HG02759 (cell line): ENCODE measurements around the gene NSL1.
"Not testable (repeated sequence)": the region's sequence is repeated elsewhere in the genome, so short reads cannot be mapped to it uniquely, and the experiment has no call there.

ENCODE experiments used
- ATAC-seq: cut with Tn5 transposase; IDR thresholded peaks from one replicate; pipeline ENCODE4 v1.9.1; 2021; ENCODE audit warnings: mild to moderate bottlenecking, moderate library complexity; ENCODE audit not compliant: unreplicated experiment

The NSL1 gene

DNA sequence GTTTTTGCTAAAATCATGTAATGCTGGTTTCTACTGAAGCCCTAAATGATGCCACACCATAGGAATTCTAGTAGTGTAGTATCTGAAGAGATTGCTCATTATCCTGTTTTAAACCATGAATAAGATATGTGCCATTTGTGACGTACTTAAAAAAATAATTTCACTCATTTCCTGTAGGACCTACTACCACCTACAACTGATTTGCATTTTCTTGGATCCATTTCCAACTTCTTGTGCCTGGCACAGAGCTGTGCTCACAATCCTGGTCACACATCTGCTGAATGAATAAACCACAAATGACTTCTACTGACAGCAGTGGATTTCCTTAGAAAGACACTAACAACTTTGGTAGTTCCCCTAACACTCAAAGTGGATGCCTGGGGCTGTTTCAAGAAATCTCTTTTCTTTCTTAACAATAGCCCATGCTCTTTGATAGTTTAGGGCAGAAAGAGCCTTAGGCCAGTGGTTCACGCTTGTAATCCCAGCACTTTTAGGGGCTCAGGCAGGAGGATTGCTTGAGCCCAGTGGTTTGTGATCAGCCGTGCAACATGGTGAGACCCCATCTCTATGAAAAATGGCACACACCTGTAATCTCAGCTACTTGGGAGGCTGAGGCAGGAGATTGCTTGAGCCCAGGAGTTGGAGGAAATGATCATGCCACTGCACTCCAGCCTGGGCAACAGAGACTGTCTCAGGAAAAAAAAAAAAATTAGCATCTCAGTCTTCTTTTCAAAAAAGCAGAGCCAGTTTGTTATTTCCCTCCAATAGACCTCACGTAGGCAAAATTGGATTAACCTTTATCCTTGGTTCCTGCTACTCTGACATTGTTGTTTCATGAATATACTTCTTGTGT is 78.9 kb downstream of the NSL1 start:
- ATAC-seq: no peak

DNA sequence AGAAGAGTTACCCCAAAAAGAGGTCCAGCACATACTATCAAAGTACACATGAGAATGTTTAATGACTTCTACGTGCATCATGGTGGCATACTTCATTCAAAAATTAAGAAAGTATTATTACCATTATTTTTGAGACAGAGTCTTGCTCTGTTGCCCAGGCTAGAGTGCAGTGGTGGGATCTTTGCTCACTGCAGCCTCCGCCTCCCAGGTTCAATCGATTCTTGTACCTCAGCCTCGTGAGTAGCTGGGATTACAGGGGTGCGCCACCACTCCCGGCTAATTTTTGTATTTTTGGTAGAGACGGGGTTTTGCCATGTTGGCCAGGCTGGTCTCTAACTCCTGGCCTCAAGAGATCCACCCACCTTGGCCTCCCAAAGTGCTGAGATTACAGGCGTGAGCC is 79.6 kb downstream of the NSL1 start:
- ATAC-seq: not testable (repeated sequence)

DNA sequence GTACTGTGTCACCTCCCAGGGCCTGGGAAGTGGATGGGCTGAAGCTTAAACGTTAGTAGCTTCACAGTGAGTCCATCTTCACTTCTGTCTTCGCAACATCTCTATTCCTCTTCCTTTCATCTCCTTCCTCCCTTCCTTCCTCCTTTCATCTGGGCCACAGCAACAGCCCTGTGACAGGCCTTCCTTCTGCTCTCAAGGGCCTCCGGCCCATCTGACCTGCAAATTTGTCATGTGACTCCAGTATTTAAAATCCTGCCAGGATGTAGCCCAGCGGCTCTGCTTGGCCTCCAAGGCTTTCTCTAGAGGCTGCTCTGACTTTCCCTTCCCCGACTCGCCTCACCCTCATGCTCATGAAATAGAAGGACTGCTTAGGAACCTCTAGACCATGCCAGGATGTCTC is 81.0 kb downstream of the NSL1 start:
- no peak for ATAC-seq

DNA sequence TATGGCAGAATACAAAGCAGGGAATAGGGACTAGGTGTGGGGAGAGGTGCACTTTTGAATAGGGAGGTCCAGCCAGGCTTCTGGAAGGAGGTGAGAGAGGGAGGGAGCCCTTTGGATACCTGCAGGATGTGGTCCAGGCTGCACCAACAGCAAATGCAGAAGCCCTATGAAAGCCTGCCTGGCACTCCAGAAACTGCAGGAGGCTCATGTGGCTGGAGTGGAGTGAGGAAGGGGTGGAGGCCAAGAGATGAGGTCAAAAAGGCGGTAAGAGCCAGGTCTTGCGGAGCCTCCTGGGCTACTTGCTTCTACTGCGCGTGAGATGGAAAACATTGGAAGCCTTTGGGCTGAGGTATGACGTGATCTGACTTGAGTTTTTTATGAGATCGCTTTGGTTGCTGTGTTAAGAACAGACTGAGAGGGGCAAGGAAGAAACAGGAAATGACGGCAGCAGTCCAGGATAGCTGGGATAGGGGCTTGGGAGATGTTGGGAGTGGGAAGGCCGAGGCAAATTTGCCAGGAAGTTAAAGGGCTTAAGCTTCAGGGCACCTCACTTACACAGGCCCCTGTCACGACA is 87.5 kb downstream of the NSL1 start:
- no peak for ATAC-seq

DNA sequence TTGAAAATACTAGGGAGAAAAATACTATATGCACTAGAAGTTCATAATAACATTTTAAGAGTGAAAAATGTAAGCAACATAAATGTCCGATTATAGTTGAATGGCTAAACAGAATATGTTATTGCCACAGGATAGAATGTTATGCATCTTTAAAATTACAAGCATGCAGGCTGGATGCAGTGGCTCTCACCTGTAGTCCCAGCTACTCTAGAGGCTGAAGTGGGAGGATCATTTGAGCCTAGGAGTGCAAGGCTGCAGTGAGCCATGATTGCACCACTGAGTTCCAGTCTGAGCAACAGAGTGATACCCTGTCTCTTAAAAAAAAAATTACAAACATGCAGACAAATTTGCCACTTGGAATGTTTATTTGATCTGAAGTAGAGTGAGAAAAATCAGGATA is 88.9 kb downstream of the NSL1 start:
- no peak for ATAC-seq

DNA sequence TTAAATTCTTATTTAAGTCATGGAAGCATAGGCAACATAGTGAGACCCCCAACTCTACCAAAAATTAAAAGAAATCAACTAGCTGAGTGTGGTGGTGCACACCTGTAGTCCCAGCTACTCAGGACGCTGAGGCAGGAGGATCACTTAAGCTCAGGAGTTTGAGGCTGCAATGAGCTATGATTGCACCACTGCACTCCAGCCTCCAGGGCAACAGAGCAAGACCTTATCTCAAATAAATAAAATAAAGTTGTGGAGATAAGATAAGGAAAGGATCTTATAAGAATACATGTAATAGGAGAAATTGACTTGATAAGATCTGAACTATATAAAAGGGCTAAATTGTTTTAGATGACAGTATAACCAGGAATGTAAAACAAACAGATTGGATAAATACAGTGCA is 89.7 kb downstream of the NSL1 start:
- no peak for ATAC-seq

DNA sequence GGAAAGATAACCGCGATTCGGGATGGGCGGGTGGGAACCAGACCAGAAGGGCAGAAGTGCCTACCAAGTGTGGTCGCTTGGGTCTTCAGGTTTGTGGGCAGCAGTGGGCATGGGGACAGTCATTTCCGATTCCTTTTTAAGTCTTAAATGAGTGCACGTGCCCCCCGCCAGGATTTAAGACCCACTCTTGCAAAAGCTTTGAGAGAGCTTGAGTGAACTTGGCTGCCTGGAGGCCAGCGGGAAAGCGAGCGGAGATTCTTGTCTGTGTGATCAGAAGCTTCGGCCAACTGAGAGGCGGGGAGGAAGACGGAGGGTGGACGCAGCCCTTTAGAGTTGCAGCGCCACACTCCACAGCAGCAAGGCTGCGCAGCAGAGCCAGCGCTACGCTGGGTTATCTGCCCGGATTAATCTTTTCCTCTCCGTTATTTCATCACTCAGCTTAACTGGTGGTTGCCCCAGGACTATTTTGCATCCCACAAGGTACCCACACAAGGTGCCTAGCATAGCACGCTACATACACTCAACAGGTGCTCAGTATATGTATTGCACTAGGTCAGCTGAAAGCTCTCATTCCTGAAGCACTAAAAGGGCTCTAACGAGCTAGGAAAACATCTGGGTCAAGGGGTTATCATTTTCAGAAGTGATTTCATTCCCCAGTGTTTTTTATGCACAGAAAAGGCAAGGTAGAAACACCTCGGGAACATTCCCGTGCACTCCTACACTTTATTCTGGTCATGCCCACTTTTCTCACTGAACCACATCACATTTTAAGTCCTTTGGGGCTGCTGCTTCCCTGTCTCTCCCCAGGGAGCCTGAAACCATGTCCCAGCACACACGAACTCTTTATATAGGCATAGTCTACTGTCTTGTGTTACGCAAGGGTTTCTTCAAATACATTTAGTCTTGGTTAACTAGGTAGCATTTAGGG is 90.4 kb downstream of the NSL1 start:
- peak; percentile 32 for ATAC-seq

DNA sequence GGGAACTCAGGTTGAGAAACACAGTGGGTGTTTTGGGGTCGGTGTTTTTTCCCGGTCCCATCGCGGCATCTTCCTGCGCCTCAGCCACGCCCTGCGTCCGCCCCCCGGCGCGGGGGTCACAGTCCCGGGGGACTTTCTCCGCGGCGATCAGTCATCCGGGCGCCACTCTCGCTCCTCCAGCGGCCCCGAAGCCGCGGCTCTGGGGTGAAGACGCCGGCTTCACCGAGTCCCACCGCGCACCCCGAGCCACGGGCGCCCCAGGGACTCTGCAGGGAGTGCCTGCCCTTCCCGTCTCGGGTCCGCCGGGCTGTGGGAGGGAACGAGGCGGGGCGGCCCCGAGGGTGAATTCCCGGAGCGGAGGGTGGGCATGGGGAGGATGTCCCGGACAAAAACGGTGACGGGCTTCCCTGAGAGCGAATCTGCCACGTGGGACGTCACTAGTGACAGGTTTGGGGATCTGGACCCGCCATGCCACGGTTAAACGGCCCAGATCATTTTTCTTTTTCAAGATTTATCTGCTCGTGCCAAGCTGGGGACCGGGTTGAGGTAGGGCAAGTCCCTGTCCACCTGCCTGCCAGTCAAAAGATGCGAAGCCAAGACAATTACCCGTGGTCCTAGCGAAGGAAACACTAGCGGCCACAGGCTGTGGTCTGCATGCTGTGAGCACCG is 91.2 kb downstream of the NSL1 start:
- ATAC-seq: peak; percentile 41

DNA sequence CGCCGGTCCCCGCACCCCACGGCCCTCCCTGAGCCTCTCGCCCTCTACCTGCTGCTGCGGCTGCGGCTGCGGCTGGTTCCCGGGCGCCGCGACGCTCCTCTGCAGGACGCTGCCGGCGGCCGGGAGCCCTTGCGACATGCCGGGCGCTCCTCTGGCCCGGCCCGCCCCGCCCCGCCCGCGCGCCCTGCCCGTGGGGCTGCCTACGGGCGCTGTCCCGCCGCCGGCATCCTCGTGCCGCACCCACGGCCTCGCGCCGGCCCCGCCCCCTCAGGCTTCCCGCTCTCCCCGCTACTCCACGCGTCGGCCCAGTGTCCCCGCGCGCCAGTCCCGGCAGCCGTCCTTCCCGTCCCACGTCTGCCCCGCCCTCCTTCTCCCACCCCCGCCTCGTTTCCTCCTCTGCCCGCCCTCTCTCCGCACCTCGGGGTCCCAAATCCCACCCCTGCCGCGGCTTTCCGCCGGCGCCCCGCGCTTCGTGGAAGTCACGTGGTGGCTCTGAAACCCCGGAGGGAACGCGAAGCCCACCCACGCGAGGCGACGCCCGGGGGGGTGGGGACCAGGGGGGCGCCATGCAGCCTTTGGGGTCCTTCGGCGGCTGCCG is 91.9 kb downstream of the NSL1 start, which contains the start of gene BATF3:
BATF3 (minus strand) TSS at position 216 of the 598 bp plus-strand sequence; CDS start at position 138, 78 bp downstream.
- ATAC-seq: peak; percentile 17

DNA sequence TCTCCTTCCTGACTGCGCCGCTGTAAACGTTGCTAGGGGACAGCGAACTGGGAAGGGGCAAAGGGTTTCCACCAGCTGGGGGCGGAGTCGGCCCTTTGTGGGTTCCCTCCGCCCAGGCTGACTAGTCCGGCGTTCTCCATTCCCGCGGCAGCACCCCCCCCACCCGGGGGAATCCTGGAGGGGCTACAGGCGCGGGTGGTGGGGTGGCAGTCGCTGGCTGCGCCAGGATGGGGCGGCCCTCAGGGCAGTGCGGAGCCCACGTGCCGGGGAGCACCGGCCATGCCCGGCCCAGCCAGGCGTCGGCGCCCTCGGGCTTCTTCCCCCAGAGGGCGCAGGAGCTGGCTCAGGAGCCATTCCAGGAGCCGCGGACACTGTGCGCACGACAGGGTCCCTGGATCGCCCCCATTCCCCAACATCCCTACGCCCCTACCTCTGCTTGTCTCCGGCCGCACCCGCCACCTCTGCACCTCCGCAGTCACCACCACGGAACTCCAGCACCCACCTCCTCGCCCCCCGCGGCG is 92.4 kb downstream of the NSL1 start:
- ATAC-seq: peak; percentile 58

DNA sequence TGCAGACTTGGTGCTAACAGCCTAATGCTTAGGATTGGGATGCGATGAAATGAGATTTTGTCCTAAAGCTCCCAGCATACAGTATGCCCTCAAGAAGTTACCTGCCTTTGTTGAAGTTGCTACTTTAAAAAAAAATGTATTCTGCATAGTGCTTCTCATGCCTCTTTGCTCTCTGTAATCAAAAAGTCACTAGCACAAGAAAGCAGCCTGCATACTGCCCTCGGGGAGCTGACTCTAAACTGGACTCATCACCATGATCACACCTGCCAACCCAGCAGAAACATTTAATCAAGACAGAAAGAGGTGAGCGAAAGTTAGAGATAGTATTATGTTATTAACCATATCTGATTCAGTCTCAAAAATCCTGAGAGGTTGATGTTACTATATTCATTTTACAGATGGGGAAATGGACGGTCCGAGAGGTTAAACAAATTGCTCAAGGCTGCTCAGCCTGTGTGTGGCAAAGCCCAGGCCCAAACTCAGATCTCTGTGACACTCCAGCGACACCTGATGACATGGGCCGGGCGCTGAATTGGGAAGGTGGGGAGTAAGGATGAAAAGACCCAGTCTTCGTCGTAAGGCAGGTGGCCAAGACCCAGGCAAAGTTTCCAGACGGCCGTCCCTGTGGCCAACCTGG is 93.0 kb downstream of the NSL1 start:
- ATAC-seq: peak; percentile 6

DNA sequence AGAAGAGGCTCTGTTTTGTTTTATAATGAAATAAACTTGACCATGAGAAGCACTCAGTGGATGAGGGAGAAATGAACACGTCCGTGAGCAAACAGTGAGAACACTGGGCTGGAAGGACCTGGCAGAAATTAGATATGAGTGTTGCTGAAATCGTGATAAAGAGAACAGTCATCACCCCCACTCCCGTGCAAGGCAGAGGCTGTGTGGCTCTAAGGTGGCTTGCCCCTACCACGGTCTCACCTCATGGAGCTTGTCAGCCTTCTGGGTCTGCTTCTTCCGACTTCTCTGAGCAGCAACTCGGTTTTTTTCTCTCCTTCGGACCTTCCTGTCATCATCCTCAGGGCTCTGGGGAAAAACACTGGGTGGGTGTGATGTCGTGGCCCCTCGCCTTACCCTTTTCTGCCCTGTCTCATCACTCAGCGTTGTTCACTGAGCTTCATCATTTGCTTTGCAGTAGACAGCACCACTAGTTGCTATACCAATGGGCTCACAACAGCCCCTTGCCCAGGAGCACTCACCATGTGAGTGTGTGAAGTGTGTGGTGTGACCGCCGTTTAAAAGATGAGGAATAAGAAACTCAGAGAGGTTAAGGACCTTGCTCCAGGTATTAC is 94.8 kb downstream of the NSL1 start:
- no peak for ATAC-seq

DNA sequence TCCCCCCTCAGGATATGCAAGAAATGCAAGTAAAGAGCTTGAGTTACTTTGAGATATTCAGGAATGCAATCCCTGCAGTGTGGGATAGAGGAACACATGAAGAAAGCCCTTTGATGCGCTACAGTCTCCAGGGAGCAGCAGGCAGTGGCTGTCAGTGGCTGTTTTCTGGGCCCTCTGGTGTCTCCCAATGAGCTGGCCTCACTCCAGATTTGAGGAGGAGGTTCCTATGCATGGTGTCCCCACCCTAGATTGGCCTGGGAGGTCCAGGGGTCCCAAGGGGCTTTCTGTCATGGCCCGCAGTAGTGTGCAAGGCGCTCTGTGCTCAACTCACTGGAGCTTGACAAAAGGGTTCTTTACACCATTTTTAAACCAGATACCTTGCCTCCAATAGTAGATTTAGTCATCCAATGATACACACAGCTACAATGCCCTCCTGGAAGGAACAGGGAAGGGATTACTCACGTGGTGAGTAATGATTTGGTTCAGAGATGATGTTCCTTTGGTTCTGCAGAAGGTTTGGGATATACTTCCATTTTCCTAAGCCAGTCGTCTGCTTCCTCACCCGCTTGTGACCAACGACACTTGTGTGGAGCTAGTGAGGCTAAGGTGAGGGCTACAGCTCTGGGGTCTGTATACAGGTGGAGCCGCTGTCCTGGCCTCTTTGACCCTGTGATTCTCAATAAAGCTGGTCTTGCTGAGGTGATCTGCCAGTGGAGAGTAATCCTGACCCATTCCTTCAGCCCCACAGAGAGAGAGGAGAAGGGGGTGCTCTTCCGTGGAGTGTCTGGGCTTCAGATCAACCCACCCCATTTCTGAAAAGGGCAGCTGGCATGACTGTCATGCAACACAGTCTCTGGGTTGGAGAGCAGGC is 98.6 kb downstream of the NSL1 start:
- ATAC-seq: no peak

DNA sequence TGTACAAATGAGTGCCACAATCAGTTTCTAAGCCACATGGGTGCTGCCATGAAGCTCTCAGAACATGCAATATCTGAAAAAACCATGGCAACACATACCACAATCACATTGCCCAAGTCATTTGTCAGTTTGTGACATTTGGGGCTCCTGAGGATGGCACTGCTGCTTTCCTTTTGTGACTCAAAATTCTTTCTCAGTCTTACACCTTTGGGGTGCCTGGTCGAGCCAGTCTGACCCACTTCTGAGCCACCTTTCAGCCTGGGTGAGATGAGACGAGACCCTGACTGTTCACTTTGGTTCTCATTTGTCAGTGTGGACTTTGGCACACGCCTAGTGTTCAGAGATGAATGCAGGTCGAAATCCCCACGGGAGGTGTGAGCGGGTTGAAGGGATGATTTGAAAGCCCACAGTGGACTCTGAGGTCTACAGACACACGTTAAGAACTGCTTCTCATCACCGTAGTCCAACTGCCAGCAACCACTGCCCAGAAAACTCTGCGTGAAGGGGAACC is 100.0 kb downstream of the NSL1 start:
- ATAC-seq: peak; percentile 78

DNA sequence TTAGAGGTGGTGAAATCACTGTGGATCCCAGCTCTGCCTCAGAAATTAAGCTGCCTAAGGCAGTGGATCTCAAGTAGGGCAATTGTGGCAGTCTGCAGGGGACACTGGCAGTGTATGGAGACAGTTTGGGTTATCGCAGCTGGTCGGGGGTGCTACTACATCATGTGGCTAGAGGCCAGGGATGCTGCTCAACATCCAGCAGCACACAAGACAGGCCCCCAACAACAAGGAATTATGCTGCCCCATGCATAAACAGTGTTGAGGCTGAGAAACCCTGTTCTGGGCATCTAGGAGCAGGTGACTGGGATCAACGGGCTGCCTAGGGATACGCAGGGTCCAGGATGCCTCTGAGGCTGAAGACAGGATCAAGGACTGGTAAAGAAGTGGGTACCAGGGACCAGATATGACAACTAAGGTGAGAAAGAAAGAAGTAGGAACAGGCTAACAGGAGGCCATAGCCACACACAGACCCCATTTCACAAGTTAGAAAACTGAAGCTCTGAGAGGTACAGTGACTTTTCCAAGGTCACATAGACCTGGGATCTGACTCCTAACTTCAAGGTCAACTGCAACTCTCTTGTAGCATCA is 100.7 kb downstream of the NSL1 start:
- no peak for ATAC-seq

DNA sequence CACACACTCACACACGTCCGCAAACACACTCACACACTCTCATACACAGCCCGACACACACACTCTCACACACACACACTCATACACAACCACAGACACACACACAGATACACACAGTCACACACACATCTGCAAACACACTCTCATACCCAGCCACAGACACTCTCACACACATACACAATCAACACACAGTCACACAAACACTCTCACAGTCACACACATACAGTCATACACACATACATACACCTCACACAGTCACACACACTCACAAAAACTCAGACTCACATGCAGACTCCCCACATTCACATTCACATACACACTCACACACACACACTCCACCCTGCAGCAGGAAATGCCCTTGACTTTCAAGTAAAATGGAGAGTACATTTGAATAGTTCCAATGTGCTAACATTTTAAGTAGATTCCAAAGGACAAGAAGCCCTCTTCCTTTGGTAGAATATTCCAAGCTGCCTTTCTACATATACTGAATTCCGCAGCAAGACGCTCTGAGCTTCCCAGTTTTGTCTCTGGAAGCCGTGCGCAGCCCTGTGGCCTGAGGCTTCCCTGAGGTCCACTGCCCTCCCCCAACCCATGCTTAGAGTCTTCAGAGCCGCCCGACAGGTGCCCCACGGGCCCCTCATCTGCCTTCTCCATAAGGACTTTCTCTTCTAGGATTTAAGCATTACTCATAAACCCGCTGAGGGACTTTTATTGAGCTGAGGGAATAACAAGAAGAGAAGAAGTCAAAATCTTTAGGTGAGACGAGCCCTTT is 101.6 kb downstream of the NSL1 start:
- no peak for ATAC-seq

DNA sequence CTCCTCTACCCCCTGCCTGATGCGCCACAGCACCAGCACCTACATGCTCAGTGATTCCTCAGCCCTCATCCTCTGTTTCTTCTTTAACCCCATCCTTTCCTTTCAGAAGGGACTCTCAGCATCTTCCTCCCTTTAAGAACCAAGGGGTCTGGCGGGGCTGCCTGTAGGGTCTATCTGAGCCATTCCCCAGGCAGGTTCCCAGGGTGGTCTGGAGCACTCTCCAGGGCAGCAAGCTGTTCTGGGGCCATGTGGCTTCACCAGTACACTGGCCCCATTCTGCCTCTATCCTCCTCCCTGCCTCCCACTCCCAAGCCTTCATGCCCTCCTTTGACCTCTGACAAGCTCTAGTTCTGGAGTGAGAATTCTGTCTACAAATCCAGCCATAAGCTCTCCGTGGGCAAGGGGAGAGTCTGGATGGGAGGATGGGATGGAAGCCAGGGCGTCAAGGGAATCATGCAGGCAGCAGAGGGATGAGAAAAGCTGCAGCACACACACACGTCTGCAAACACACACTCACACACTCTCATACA is 102.3 kb downstream of the NSL1 start:
- ATAC-seq: no peak
